Muscle of back (tissue), 11 donors: ENCODE results near the gene TMEM14A. TPM values are rescaled to one million over a fixed set of nuclear protein-coding genes. Genes with fewer than 3 reads are reported as not detected.

Experiments
- DNase-seq, 3 donors: peaks; one replicate each; pipeline versions ENCODE4 v3.0.0 to v3.0.0-alpha.2; 2013
- polyA plus RNA-seq, 10 donors: library from polyadenylated mRNA; unstranded; fragments of 120-200 nt; gene quantifications; one replicate each; pipeline ENCODE4 v1.2.1, GENCODE V29; 2013; ENCODE audit not compliant: insufficient read length in 10 of 10

The TMEM14A gene
- polyA plus RNA-seq, 10 donors, result 13.9 to 26.7 (median 18.6) TPM

DNA sequence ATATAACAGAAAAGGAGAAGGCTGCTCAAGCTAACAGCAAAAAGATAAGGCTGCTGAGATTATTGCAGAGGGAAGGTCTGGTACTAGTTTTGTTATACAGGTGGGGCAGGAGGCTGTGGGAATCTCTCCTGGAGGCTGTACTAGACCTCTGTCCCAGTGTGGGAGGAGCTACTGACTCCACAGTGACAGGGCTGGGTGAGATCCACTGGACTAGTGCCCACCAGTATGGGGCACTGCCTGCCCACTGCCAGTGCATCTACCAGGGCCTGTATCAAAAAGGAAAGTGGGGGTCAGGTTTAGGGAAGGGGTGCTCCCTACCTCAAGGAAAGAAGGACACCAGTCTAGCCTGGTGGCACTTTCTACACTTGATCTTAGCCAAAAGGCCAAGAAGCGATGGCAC is 62.3 kb downstream of the TMEM14A start:
- no peak for DNase-seq

- DNase-seq, result no peak
These were observed 63.2 kb downstream of the TMEM14A start for GRCh38 chr6:52734072-52734471.

DNA sequence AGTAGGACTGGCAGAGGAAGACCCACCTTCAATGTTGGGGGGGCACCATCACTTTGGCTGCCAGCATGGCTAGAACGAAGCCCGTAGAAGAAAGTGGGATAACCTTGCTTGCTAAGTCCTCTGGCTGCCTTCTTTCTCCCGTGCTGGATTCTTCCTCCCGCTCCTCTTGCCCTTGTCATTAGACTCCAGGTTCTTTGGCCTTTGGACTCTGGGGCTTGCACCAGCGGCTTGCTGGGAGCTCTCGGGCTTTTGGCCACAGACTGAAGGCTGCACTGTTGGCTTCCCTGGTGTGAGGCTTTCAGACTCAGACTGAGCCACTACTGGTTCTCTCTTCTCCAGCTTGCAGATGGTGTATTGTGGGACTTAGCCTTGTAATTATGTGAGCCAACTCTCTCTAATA is 64.2 kb downstream of the TMEM14A start:
- no peak for DNase-seq

- DNase-seq, result no peak
These were observed 65.2 kb downstream of the TMEM14A start for GRCh38 chr6:52736145-52736544.

Other genes starting within 250 kb of the TMEM14A start
- 10 to 100 TPM; 20.1 to 28.0 (median 23.0) TPM for gene TRAM2, start 94.1 kb upstream of the TMEM14A start, polyA plus RNA-seq
- gene GSTA2, start 92.4 kb downstream of the TMEM14A start, polyA plus RNA-seq, result not detected
- gene GSTA1, start 132.7 kb downstream of the TMEM14A start, polyA plus RNA-seq, result under 1 TPM in 3 of 10 donors, not detected in 7; 0.19 to 0.69 (median 0.34) TPM
- not detected for gene GSTA5, start 169.7 kb downstream of the TMEM14A start, polyA plus RNA-seq
- gene GSTA3, start 238.6 kb downstream of the TMEM14A start, polyA plus RNA-seq, result not detected